ENCODE results near the gene ERC2. TPM values are rescaled to one million over a fixed set of nuclear protein-coding genes. Genes with fewer than 3 reads are reported as not detected.

Gene ERC2
- total RNA-seq, 1 donor from 2014 or later, result 32.5 TPM

DNA sequence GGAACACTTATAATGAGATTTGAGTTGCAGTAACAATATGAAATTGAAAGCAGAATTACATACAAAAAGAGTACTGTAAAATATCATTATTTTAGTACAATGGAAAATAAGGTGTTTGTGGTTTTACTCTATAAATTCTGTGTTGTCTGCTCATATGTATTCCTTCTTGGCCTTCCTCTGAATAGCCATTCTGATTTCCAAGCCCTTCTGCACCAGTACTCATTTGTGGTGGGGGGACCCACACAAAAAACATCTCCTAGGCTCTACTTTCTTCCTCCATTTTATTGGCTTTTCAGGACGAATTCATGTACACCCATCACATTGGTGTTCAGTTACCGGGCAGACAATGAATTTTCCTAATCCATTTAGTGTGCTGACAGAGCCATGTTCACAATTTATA is 338.2 kb downstream of the ERC2 start:
- Mint-ChIP-seq H3K9me3 (ENCODE audit: low read depth) (peaks cover 8% of the 10 kb centered on the region), H3K36me3 (ENCODE audit: insufficient read depth) (peaks cover 1% of the 10 kb centered on the region), H3K4me1 (ENCODE audit: low read depth) (peaks cover 41% of the 10 kb centered on the region), H3K4me3 (ENCODE audit: low read depth) (no peak overlapping the region), H3K27ac (no peak overlapping the region), H3K27me3 (no peaks in the 10 kb centered on the region)
- TF ChIP-seq, protein P1, sequence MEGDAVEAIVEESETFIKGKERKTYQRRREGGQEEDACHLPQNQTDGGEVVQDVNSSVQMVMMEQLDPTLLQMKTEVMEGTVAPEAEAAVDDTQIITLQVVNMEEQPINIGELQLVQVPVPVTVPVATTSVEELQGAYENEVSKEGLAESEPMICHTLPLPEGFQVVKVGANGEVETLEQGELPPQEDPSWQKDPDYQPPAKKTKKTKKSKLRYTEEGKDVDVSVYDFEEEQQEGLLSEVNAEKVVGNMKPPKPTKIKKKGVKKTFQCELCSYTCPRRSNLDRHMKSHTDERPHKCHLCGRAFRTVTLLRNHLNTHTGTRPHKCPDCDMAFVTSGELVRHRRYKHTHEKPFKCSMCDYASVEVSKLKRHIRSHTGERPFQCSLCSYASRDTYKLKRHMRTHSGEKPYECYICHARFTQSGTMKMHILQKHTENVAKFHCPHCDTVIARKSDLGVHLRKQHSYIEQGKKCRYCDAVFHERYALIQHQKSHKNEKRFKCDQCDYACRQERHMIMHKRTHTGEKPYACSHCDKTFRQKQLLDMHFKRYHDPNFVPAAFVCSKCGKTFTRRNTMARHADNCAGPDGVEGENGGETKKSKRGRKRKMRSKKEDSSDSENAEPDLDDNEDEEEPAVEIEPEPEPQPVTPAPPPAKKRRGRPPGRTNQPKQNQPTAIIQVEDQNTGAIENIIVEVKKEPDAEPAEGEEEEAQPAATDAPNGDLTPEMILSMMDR (IDR thresholded peaks at IDR 0.05; ENCODE audit: unreplicated experiment), result no peak
- no peak for DNase-seq (ENCODE audit: low spot score, unreplicated experiment)

DNA sequence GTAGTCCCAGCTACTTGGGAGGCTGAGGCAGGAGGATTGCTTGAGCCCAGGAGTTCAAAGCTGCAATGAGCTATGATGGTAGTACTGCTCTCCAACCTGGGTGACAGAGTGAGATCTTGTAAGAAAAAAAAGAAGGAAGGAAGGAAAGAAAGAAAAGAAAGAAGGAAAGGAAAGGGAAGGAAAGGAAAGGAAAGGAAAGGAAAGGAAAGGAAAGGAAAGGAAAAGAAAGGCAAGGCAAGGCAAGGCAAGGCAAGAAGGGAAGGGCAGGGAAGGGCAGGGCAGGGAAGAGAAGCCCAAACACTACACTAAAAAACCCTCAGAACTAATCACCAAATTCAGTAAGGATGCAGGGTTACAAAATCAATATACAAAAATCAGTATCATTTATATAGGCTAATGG is 341.6 kb downstream of the ERC2 start:
- Mint-ChIP-seq H3K27ac (peak overlapping the region; percentile 5), H3K9me3 (ENCODE audit: low read depth) (peaks cover 8% of the 10 kb centered on the region), H3K36me3 (ENCODE audit: insufficient read depth) (peaks cover 1% of the 10 kb centered on the region), H3K4me1 (ENCODE audit: low read depth) (peaks cover 35% of the 10 kb centered on the region), H3K27me3 (no peaks in the 10 kb centered on the region), H3K4me3 (ENCODE audit: low read depth) (no peak overlapping the region)
- no peak for DNase-seq (ENCODE audit: low spot score, unreplicated experiment)
- TF ChIP-seq, protein P1 (IDR thresholded peaks at IDR 0.05; ENCODE audit: unreplicated experiment), result no peak

DNA sequence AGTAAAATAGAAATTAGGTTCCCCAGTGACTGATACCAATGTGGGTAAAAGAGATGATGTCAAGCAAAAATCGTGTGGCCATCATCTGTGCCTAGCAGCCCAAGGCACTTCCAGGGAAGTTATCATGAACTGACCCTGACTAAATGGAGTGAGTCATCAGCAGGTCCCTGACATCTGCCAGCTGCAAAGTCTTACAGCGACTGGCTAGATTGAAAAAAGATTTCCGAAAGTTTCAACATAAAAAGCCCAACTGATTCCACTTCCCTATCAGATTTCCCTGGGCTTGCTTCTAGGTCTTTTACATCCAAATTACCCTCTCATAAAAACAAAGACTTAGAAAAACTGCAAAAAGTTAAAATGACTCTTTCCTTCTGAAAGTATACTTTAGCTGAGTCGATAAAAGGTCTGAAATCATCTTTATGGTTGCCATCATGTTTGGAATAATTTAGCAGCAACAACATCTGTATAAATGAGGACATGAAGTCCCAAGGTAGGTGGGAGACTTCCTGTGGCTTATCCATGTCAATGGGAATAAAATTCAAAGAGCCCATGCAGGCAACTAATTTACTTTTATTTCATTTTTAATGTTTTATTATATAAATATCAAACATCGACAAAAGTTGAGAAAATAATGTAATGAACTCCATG is 342.8 kb downstream of the ERC2 start:
- Mint-ChIP-seq H3K27ac (no peak overlapping the region), H3K4me3 (ENCODE audit: low read depth) (no peak overlapping the region), H3K9me3 (ENCODE audit: low read depth) (peaks cover 8% of the 10 kb centered on the region), H3K36me3 (ENCODE audit: insufficient read depth) (peaks cover 1% of the 10 kb centered on the region), H3K4me1 (ENCODE audit: low read depth) (peaks cover 24% of the 10 kb centered on the region), H3K27me3 (no peaks in the 10 kb centered on the region)
- no peak for DNase-seq (ENCODE audit: low spot score, unreplicated experiment)
- TF ChIP-seq, protein P1 (IDR thresholded peaks at IDR 0.05; ENCODE audit: unreplicated experiment), result no peak

DNA sequence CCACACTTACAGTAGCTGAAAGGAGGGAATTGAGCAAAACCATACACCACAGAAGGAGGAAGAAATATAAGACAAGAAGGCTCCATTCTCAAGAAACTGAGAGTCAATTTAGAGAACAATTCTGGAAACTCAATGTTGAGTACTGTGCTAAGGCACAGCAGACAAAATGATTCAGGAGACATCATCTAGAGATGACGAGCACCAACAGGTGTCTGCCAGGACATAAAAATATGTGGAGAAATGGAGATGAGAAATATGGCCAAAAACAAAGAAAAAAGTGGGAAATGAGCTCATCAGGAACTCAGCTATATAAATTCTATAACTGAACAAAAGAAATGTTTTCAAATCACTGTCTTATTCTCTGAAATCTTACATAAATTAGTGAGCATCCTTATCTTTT is 343.7 kb downstream of the ERC2 start:
- H3K4me1 Mint-ChIP-seq (ENCODE audit: low read depth), result peaks cover 15% of the 10 kb centered on the region
- H3K27me3 Mint-ChIP-seq, result no peaks in the 10 kb centered on the region
- peaks cover 8% of the 10 kb centered on the region for H3K9me3 Mint-ChIP-seq (ENCODE audit: low read depth)
- H3K27ac Mint-ChIP-seq, result no peak overlapping the region
- TF ChIP-seq, protein P1 (IDR thresholded peaks at IDR 0.05; ENCODE audit: unreplicated experiment), result no peak
- no peak overlapping the region for H3K4me3 Mint-ChIP-seq (ENCODE audit: low read depth)
- peaks cover 1% of the 10 kb centered on the region for H3K36me3 Mint-ChIP-seq (ENCODE audit: insufficient read depth)
- no peak for DNase-seq (ENCODE audit: low spot score, unreplicated experiment)

DNA sequence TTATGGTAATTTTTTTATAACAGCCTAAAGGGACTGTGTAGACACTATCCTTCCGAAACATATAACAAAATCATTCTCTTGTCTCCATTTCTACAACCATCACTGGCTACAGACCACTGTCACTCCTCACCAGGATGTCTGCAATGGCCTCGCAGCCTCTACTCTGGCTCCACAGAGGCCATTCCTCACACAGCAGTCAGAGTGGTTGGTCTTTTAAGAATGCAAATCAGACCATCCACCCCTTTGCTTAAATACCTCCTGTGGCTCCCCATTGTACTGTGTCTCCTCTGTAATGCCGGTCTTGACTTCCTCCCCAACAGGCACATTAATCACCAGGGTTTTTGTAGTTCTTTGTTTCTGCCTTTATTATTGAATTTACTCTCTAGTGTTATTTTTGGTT is 344.8 kb downstream of the ERC2 start:
- H3K4me3 Mint-ChIP-seq (ENCODE audit: low read depth), result no peak overlapping the region
- no peak overlapping the region for H3K27ac Mint-ChIP-seq
- H3K4me1 Mint-ChIP-seq (ENCODE audit: low read depth), result peaks cover 6% of the 10 kb centered on the region
- no peak for DNase-seq (ENCODE audit: low spot score, unreplicated experiment)
- peaks cover 8% of the 10 kb centered on the region for H3K9me3 Mint-ChIP-seq (ENCODE audit: low read depth)
- peaks cover 1% of the 10 kb centered on the region for H3K36me3 Mint-ChIP-seq (ENCODE audit: insufficient read depth)
- H3K27me3 Mint-ChIP-seq, result no peaks in the 10 kb centered on the region
- TF ChIP-seq, protein P1 (IDR thresholded peaks at IDR 0.05; ENCODE audit: unreplicated experiment), result no peak
